ENCODE data around the gene ASTL.

ASTL gene

DNA sequence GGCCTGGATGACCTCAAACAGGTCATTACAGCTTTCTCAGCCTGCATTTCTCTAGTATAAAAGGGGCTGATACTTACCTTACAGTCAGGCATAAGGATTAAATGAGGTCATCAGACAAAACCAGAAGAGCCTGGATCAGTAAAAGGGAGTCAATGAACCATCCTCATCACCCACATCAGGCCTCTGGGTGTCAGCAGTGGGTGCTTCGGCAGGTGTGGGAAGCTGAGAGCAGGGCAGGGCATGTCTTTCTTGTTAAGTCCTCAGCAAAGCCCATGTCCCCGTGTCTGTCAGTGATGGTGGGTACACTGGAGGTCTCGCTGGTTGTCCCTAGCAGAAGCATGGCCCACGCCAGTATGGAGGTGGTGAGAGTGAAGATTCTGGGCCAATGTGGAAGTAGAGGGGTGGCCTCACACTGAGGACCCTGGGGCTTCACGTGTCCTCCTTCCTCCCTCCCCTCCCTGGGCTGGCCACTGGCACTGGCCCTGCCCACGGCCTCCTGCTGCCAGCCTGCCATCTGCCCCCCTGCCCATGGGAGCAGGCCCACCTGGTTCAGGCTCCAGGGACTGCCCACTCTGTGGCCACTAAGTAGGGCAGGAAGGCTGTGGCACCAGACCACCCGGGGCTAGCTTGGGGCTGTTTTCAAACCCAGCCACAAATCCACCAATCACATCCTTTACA lies 26.3 kb downstream of the ASTL start:
- H2AFZ ChIP-seq (ENCODE audit: low read depth): no peak overlapping the region
- no peak overlapping the region for H3K4me2 ChIP-seq
- H3K79me2 ChIP-seq (ENCODE audit: insufficient read depth, low read depth): no peaks in the 10 kb centered on the region
- no peaks in the 10 kb centered on the region for H3K36me3 ChIP-seq (ENCODE audit: insufficient read depth)
- no peaks in the 10 kb centered on the region for H4K20me1 ChIP-seq (ENCODE audit: insufficient read depth)
- no peak overlapping the region for H3K27ac ChIP-seq
- no peak overlapping the region for H3K9ac ChIP-seq
- H3K27me3 ChIP-seq (ENCODE audit: insufficient read depth, low read depth): peaks cover 3% of the 10 kb centered on the region; the same call in 1 of the 2 replicates
- TF ChIP-seq, protein P1, sequence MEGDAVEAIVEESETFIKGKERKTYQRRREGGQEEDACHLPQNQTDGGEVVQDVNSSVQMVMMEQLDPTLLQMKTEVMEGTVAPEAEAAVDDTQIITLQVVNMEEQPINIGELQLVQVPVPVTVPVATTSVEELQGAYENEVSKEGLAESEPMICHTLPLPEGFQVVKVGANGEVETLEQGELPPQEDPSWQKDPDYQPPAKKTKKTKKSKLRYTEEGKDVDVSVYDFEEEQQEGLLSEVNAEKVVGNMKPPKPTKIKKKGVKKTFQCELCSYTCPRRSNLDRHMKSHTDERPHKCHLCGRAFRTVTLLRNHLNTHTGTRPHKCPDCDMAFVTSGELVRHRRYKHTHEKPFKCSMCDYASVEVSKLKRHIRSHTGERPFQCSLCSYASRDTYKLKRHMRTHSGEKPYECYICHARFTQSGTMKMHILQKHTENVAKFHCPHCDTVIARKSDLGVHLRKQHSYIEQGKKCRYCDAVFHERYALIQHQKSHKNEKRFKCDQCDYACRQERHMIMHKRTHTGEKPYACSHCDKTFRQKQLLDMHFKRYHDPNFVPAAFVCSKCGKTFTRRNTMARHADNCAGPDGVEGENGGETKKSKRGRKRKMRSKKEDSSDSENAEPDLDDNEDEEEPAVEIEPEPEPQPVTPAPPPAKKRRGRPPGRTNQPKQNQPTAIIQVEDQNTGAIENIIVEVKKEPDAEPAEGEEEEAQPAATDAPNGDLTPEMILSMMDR (conservative IDR thresholded peaks at IDR 0.05; ENCODE audit: low read depth, low read length): no peak
- H3K4me1 ChIP-seq (ENCODE audit: low read depth, poor library complexity, severe bottlenecking): no peaks in the 10 kb centered on the region
- H3K4me3 ChIP-seq (IDR thresholded peaks at IDR 0.05; ENCODE audit: insufficient read depth, low read depth, low read length): no peak overlapping the region

DNA sequence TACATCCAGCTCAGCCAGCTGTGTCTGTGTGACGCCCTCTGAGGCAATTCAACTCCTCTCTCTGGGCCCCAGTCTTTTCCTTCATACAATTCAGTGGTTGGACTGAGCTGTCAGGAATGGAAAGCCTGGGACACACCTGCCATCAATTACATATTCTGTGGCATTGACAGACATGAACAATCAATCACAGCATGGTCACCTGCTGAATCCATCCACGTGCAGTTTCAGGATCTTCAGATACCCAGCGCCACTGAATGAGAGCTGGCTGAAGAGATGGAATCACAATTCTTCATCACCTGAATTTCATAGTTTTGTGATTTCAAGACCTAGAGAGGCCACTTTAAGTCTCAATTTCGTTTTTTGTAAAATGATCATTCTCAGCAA lies 27.1 kb downstream of the ASTL start:
- Histone ChIP-seq H3K36me3 (ENCODE audit: insufficient read depth) (no peaks in the 10 kb centered on the region), H4K20me1 (ENCODE audit: insufficient read depth) (no peaks in the 10 kb centered on the region), H3K27ac (no peak overlapping the region), H3K4me1 (ENCODE audit: low read depth, poor library complexity, severe bottlenecking) (no peaks in the 10 kb centered on the region), H2AFZ (ENCODE audit: low read depth) (no peak overlapping the region), H3K79me2 (ENCODE audit: insufficient read depth, low read depth) (no peaks in the 10 kb centered on the region), H3K4me3 (IDR thresholded peaks at IDR 0.05; ENCODE audit: insufficient read depth, low read depth, low read length) (no peak overlapping the region), H3K4me2 (no peak overlapping the region), H3K27me3 (ENCODE audit: insufficient read depth, low read depth) (peaks cover 3% of the 10 kb centered on the region; the same call in 1 of the 2 replicates), H3K9ac (no peak overlapping the region)
- TF ChIP-seq, protein P1 (conservative IDR thresholded peaks at IDR 0.05; ENCODE audit: low read depth, low read length): no peak

DNA sequence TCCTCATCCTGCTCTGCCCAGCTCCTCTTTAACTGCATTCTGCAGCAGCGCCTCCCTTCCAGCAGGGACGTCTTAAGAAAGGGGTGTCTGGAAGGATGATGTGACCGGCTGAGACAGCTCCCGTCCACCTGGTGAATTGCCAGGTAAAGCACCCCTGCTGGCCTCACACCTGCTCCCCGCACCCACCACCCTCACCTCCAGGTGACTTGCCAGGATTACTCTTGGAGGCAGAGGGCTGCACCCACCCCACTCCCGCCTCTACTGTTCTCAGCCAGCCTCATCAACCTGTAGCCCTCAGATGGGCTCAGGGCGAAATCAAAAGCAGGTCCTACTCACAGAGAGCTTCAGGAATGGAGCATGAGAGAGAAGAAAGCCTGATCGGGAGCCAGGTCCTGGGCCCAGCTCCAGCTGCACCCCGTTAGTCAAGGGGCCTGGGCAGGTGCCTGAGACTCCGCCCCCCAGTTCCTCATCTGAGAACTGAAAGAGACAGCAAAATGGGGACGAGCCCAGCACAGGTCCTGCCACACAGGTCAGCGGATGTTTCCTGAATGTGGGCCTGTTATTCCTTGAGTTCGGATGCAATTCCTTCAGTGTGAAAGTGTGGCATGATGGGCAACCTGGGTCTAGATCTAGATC lies 27.6 kb downstream of the ASTL start:
- H3K79me2 ChIP-seq (ENCODE audit: insufficient read depth, low read depth): no peaks in the 10 kb centered on the region
- no peak overlapping the region for H3K4me3 ChIP-seq (IDR thresholded peaks at IDR 0.05; ENCODE audit: insufficient read depth, low read depth, low read length)
- H4K20me1 ChIP-seq (ENCODE audit: insufficient read depth): no peaks in the 10 kb centered on the region
- no peak overlapping the region for H2AFZ ChIP-seq (ENCODE audit: low read depth)
- no peaks in the 10 kb centered on the region for H3K36me3 ChIP-seq (ENCODE audit: insufficient read depth)
- H3K27me3 ChIP-seq (ENCODE audit: insufficient read depth, low read depth): peaks cover 3% of the 10 kb centered on the region; the same call in 1 of the 2 replicates
- TF ChIP-seq, protein P1 (conservative IDR thresholded peaks at IDR 0.05; ENCODE audit: low read depth, low read length): no peak
- H3K9ac ChIP-seq: no peak overlapping the region
- no peaks in the 10 kb centered on the region for H3K4me1 ChIP-seq (ENCODE audit: low read depth, poor library complexity, severe bottlenecking)
- no peak overlapping the region for H3K27ac ChIP-seq
- no peak overlapping the region for H3K4me2 ChIP-seq

DNA sequence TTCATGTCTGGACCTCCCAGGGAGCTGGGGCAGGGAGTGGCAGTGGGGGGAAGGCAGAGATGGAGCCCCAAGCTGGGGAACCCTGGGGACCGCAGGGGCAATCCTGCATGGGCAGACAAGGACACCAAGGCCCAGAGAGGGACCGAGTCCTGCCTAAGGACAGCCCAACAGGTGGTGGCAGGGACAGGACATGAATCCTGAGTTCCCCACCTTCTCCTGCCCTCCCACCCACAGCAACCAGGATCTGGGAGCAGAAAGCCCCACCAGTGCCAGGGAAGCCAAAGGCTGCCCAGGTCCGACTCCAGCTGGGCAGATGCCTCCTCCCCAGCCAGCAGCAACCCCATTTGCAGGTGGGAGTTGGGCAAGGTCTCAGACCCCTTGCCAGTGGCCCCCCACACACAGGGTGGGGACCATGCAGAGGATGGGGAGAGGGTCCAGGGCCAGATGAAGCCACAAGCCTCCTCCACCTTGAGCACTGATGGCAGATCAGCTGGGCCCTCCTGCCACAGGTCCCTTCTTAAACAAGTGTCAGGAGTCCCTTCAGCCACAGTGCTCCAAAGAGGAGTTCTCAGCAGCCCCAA lies 28.3 kb downstream of the ASTL start:
- no peaks in the 10 kb centered on the region for H3K36me3 ChIP-seq (ENCODE audit: insufficient read depth)
- H3K9ac ChIP-seq: no peak overlapping the region
- H3K4me1 ChIP-seq (ENCODE audit: low read depth, poor library complexity, severe bottlenecking): no peaks in the 10 kb centered on the region
- peaks cover 3% of the 10 kb centered on the region; the same call in 1 of the 2 replicates for H3K27me3 ChIP-seq (ENCODE audit: insufficient read depth, low read depth)
- H3K27ac ChIP-seq: no peak overlapping the region
- no peak overlapping the region for H3K4me3 ChIP-seq (IDR thresholded peaks at IDR 0.05; ENCODE audit: insufficient read depth, low read depth, low read length)
- no peaks in the 10 kb centered on the region for H4K20me1 ChIP-seq (ENCODE audit: insufficient read depth)
- H3K4me2 ChIP-seq: no peak overlapping the region
- H2AFZ ChIP-seq (ENCODE audit: low read depth): no peak overlapping the region
- no peaks in the 10 kb centered on the region for H3K79me2 ChIP-seq (ENCODE audit: insufficient read depth, low read depth)
- TF ChIP-seq, protein P1 (conservative IDR thresholded peaks at IDR 0.05; ENCODE audit: low read depth, low read length): no peak

Measured in KMS-11 (cell line).